Endothelial cell of umbilical vein (primary cell): ENCODE data around the gene UNC119. TPM values are rescaled to one million over a fixed set of nuclear protein-coding genes. Genes with fewer than 3 reads are reported as not detected.

Experiments used
- BruUV-seq: library from RNA; stranded (reverse); fragments of 400-500 nt; replicated peaks from 2 replicates; lab custom pipeline; 2021; lab: Mats Ljungman, UMichigan
- CTCF ChIA-PET: fragments of 300-600, 350-600 bp; sonication (Branson Sonifier 250); formaldehyde crosslinking; loops from one replicate; lab custom pipeline; 2021; ENCODE audit warnings: antibody characterized with exemption, inconsistent platforms; lab: Charles Lee
- POLR2A ChIA-PET: fragments of 300-600, 350-600 bp; sonication (Branson Sonifier 250); formaldehyde crosslinking; loops from one replicate; lab custom pipeline; 2021; ENCODE audit warnings: antibody characterized with exemption, inconsistent platforms; lab: Charles Lee
- DNase-seq: peaks from one replicate; pipeline ENCODE4 v3.0.0-alpha.2; 2011; ENCODE audit warnings: low read depth, low spot score
- FAIRE-seq: peaks from 2 replicates; lab custom pipeline; 2011; peaks lifted over from hg19 to GRCh38; lab: Jason Lieb, UNC
- H2AFZ ChIP-seq: 2 replicates; pipeline ENCODE4 v1.6.0; 2012; ENCODE audit warnings: low read depth, low read length, control low read depth, inconsistent platforms
- H3K27ac ChIP-seq: 2 replicates; pipeline ENCODE4 v1.5.1; 2011; ENCODE audit warnings: low read depth, mild to moderate bottlenecking, control low read depth, low read length, moderate library complexity; ENCODE audit not compliant: insufficient read depth
- H3K27me3 ChIP-seq, 2 experiments: 2 replicates each; pipeline versions ENCODE4 v1.6.0 to v1.6.1; 2011; ENCODE audit warnings: low read length in 2 of 2, mixed read lengths in 1 of 2; ENCODE audit not compliant: control insufficient read depth in 2 of 2, insufficient read depth in 2 of 2
- H3K36me3 ChIP-seq, 2 experiments: 2 replicates in 1 of 2; 3 replicates in 1 of 2; pipeline ENCODE4 v1.5.1; 2011; ENCODE audit warnings: low read length in 2 of 2, mild to moderate bottlenecking in 1 of 2, moderate library complexity in 1 of 2; ENCODE audit not compliant: control insufficient read depth in 2 of 2, insufficient read depth in 2 of 2; ENCODE audit errors: extremely low read depth in 1 of 2
- H3K4me1 ChIP-seq: 3 replicates; pipeline ENCODE4 v1.5.1; 2011; ENCODE audit warnings: mild to moderate bottlenecking, low read length; ENCODE audit not compliant: control insufficient read depth, insufficient read depth; ENCODE audit errors: extremely low read depth
- H3K4me2 ChIP-seq: 2 replicates; pipeline ENCODE4 v1.6.1; 2011; ENCODE audit warnings: low read length, control low read depth, mixed read lengths; ENCODE audit not compliant: insufficient read depth
- H3K4me3 ChIP-seq, 3 experiments: fragments of 200-600 bp in 1 of 3; sonication (generic), shearing (Covaris generic) in 1 of 3; replicated peaks in 1 of 3; 2 replicates each; pipeline ENCODE4 v1.5.1; 2011 to 2016; ENCODE audit warnings: control low read depth in 3 of 3, low read length in 3 of 3, mild to moderate bottlenecking in 2 of 3, inconsistent platforms in 1 of 3, low read depth in 1 of 3, moderate library complexity in 1 of 3; ENCODE audit not compliant: insufficient read depth in 1 of 3
- H3K79me2 ChIP-seq: 2 replicates; pipeline ENCODE4 v1.6.0; 2012; ENCODE audit warnings: low read length, inconsistent platforms; ENCODE audit not compliant: control insufficient read depth, insufficient read depth
- H3K9ac ChIP-seq: replicated peaks from 2 replicates; pipeline ENCODE3; 2011; ENCODE audit warnings: low read length, control low read depth; ENCODE audit not compliant: insufficient read depth; ENCODE audit errors: extremely low read depth
- H3K9me1 ChIP-seq: replicated peaks from 3 replicates; pipeline ENCODE4 v1.6.0; 2011; ENCODE audit warnings: mild to moderate bottlenecking, low read length; ENCODE audit not compliant: control insufficient read depth, insufficient read depth; ENCODE audit errors: extremely low read depth
- H3K9me3 ChIP-seq: replicated peaks from 2 replicates; pipeline ENCODE4 v1.5.1; 2012; ENCODE audit warnings: low read length, inconsistent platforms; ENCODE audit not compliant: control insufficient read depth, insufficient read depth
- H4K20me1 ChIP-seq: replicated peaks from 2 replicates; pipeline ENCODE3; 2011; ENCODE audit warnings: mild to moderate bottlenecking, low read length; ENCODE audit not compliant: control insufficient read depth, insufficient read depth; ENCODE audit errors: extremely low read depth
- CTCF ChIP-seq, 2 donors: IDR thresholded peaks; 1 replicate in 1 of 2; 2 replicates in 1 of 2; pipeline ENCODE4 v1.5.1; 2011; ENCODE audit warnings: low read length in 2 of 2, mild to moderate bottlenecking in 2 of 2, moderate library complexity in 2 of 2, control low read depth in 1 of 2, inconsistent platforms in 1 of 2, low read depth in 1 of 2; ENCODE audit not compliant: insufficient read depth in 1 of 2; ENCODE audit errors: extremely low read depth in 1 of 2
- EZH2 ChIP-seq: IDR thresholded peaks from 2 replicates; pipeline ENCODE4 v1.6.1; 2012; ENCODE audit warnings: borderline replicate concordance, low read depth, mild to moderate bottlenecking, moderate library complexity, low read length, inconsistent platforms; ENCODE audit not compliant: severe bottlenecking
- FOS ChIP-seq: IDR thresholded peaks from 2 replicates; pipeline ENCODE4 v1.6.1; 2011; ENCODE audit warnings: mild to moderate bottlenecking, low read length, moderate library complexity, borderline replicate concordance; ENCODE audit not compliant: insufficient read depth
- GATA2 ChIP-seq: IDR thresholded peaks from 2 replicates; pipeline ENCODE4 v1.7.0; 2011; ENCODE audit warnings: low read depth, mild to moderate bottlenecking, moderate library complexity, mixed read lengths, low read length; ENCODE audit not compliant: insufficient read length, insufficient read depth
- JUN ChIP-seq: IDR thresholded peaks from 2 replicates; pipeline ENCODE4 v1.6.1; 2011; ENCODE audit warnings: borderline replicate concordance, low read depth; ENCODE audit not compliant: insufficient read length, insufficient read depth
- MYC ChIP-seq: IDR thresholded peaks from one replicate; pipeline ENCODE4 v1.6.1; 2011; ENCODE audit warnings: mild to moderate bottlenecking, low read depth, low read length
- POLR2A ChIP-seq: IDR thresholded peaks from 2 replicates; pipeline ENCODE4 v1.6.1; 2012; ENCODE audit warnings: low read depth, mild to moderate bottlenecking, control low read depth, low read length
- POLR2AphosphoS5 ChIP-seq: IDR thresholded peaks from 2 replicates; pipeline ENCODE4 v1.6.1; 2012; ENCODE audit warnings: low read depth, mild to moderate bottlenecking, control low read depth, low read length, moderate library complexity; ENCODE audit not compliant: insufficient read depth
- dilution Hi-C: fragments of 300-500 bp; cut with MboI; formaldehyde crosslinking; loops from one replicate; pipeline ENCODE4 v1.15.0; 2019; ENCODE audit warnings: low sequenced_read_pairs; ENCODE audit not compliant: extremely low pct_ligation_motif_present
- intact Hi-C: fragments of 100-400 bp; cut with micrococcal nuclease; formaldehyde crosslinking; loops from one replicate; pipeline ENCODE4 v1.10.0; 2022
- polyA plus RNA-seq, 4 experiments: library from polyadenylated mRNA; depleted of rRNA in 3 of 4; stranded (reverse) in 3 of 4; unstranded in 1 of 4; fragments of >200 nt; gene quantifications; 2 replicates each; pipeline versions ENCODE4 v1.2.1 to v1.2.3, GENCODE V29; 2011 to 2012; ENCODE audit warnings: missing spikeins in 1 of 4
- total RNA-seq: library from RNA; stranded (reverse); gene quantifications from 2 replicates; pipeline ENCODE4 v1.2.3, GENCODE V29; 2021
- TF ChIP-seq, protein P1 (sequence below): IDR thresholded peaks from 2 replicates; pipeline ENCODE4 v1.6.1; 2011; ENCODE audit not compliant: insufficient read depth, insufficient read length

Gene UNC119
- total and polyA plus RNA-seq, 2 donors (not counting 3 experiments of a cell fraction or from before 2014, with no cell fraction given) = 26.3 to 67.8 TPM

DNA sequence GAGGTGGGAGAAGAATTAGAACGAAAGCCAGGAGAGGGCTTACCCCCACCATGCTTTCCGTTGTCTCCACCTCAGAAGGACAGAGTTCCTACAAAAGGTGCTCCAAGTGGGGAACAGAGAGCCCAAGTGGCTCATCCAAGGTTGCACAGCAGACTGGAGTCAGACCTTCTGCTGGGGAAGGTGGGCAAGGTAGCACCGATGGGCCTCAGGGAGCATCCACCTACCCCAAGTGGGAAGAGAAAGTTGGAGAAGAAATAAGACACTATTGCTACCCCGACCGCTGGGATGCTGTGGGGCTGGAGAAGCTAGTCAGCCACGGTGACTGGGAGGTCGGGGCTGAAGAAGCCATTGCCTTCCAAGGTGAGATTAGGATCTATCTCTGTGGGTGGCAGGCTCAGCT is 21.5 kb downstream of the UNC119 start:
- no peak for TF ChIP-seq FOS
- no peak for TF ChIP-seq POLR2A
- no peak for TF ChIP-seq JUN
- TF ChIP-seq, protein P1, sequence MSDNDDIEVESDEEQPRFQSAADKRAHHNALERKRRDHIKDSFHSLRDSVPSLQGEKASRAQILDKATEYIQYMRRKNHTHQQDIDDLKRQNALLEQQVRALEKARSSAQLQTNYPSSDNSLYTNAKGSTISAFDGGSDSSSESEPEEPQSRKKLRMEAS = no peak
- no peak for TF ChIP-seq MYC
- TF ChIP-seq POLR2AphosphoS5 = no peak
- TF ChIP-seq CTCF (IDR thresholded peaks at IDR 0.05; ENCODE audit: extremely low read depth in 1 of 2, insufficient read depth in 1 of 2, low read depth in 1 of 2, low read length in 2 of 2) = no peak
- TF ChIP-seq EZH2 = no peak
- TF ChIP-seq GATA2 = no peak
- H3K9me1 ChIP-seq = no peaks in the 10 kb centered on the region
- intact Hi-C loops (loop anchor here (1.0 kb wide), 1 partner anchor 10 kb away; no protein-coding TSS in a partner anchor), dilution Hi-C loops (no loop called here)
- H3K27ac ChIP-seq = no peak overlapping the region
- no peak for FAIRE-seq
- H3K9ac ChIP-seq = no peak overlapping the region
- POLR2A ChIA-PET = no interaction called here
- no peak overlapping the region for H3K4me2 ChIP-seq
- CTCF ChIA-PET = interaction anchor here (0.9 kb wide), 1 partner anchor 10 kb away, joined by 4 read pairs; no protein-coding TSS in a partner anchor
- no peaks in the 10 kb centered on the region for H3K9me3 ChIP-seq
- no peaks in the 10 kb centered on the region for H3K27me3 ChIP-seq
- BruUV-seq = no TSS peak
- H3K4me1 ChIP-seq = no peaks in the 10 kb centered on the region
- H3K79me2 ChIP-seq = no peaks in the 10 kb centered on the region
- no peaks in the 10 kb centered on the region for H4K20me1 ChIP-seq
- H3K4me3 ChIP-seq = no peak overlapping the region
- H3K36me3 ChIP-seq = no peaks in the 10 kb centered on the region
- H2AFZ ChIP-seq = no peak overlapping the region
- DNase-seq = no peak
